ENCODE measurements around the gene MAPK8IP3. TPM values are rescaled to one million over a fixed set of nuclear protein-coding genes. Genes with fewer than 3 reads are reported as not detected.

MAPK8IP3 gene
- total and polyA plus RNA-seq, 8 donors: 25.5 to 244 (median 50.3) TPM

- H3K27ac ChIP-seq: no peak overlapping the region
- TF ChIP-seq, protein P1, sequence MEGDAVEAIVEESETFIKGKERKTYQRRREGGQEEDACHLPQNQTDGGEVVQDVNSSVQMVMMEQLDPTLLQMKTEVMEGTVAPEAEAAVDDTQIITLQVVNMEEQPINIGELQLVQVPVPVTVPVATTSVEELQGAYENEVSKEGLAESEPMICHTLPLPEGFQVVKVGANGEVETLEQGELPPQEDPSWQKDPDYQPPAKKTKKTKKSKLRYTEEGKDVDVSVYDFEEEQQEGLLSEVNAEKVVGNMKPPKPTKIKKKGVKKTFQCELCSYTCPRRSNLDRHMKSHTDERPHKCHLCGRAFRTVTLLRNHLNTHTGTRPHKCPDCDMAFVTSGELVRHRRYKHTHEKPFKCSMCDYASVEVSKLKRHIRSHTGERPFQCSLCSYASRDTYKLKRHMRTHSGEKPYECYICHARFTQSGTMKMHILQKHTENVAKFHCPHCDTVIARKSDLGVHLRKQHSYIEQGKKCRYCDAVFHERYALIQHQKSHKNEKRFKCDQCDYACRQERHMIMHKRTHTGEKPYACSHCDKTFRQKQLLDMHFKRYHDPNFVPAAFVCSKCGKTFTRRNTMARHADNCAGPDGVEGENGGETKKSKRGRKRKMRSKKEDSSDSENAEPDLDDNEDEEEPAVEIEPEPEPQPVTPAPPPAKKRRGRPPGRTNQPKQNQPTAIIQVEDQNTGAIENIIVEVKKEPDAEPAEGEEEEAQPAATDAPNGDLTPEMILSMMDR (IDR thresholded peaks at IDR 0.05): no peak
- no peak overlapping the region for H3K4me3 ChIP-seq
- no peak for DNase-seq
- no peaks in the 10 kb centered on the region for H3K9me3 ChIP-seq
- no peaks in the 10 kb centered on the region for H3K36me3 ChIP-seq
- no peak for FAIRE-seq
- H3K27me3 ChIP-seq: no peaks in the 10 kb centered on the region
- intact Hi-C loops (cut with DNase I): no loop called here
- ATAC-seq: no peak
- H3K4me1 ChIP-seq: peaks cover 0 to 12% (median 7%) of the 10 kb centered on the region in 3 donors
- 58 to 75% methylated on average over 13 of the region's 13 CpGs for WGBS, 2 donors
Observed at GRCh38 chr16:1708768-1709180, 2.8 kb downstream of the MAPK8IP3 start.

GRCh38 chr16:1709356-1709755, 3.4 kb downstream of the MAPK8IP3 start:
- no peak for DNase-seq
- no peak overlapping the region for H3K4me3 ChIP-seq
- TF ChIP-seq, protein P1 (IDR thresholded peaks at IDR 0.05): no peak
- intact Hi-C loops (cut with DNase I): no loop called here
- no peaks in the 10 kb centered on the region for H3K27me3 ChIP-seq
- ATAC-seq: no peak
- H3K4me1 ChIP-seq: peaks cover 0 to 12% (median 7%) of the 10 kb centered on the region in 3 donors
- H3K36me3 ChIP-seq: no peaks in the 10 kb centered on the region
- H3K27ac ChIP-seq: no peak overlapping the region
- no peak for FAIRE-seq
- H3K9me3 ChIP-seq: no peaks in the 10 kb centered on the region
- WGBS, 2 donors: 80 to 84% methylated on average over 15 of the region's 15 CpGs

GRCh38 chr16:1710811-1711507, 5.0 kb downstream of the MAPK8IP3 start:
- H3K27me3 ChIP-seq: no peaks in the 10 kb centered on the region
- no peak for FAIRE-seq
- TF ChIP-seq, protein P1 (IDR thresholded peaks at IDR 0.05): no peak
- WGBS, 2 donors: 79 to 83% methylated on average over 17 of the region's 17 CpGs
- intact Hi-C loops (cut with DNase I): no loop called here
- DNase-seq: no peak
- H3K4me1 ChIP-seq: peaks cover 0 to 12% (median 7%) of the 10 kb centered on the region in 3 donors
- H3K36me3 ChIP-seq: no peaks in the 10 kb centered on the region
- no peak for ATAC-seq
- no peaks in the 10 kb centered on the region for H3K9me3 ChIP-seq
- no peak overlapping the region for H3K4me3 ChIP-seq
- no peak overlapping the region for H3K27ac ChIP-seq

DNA sequence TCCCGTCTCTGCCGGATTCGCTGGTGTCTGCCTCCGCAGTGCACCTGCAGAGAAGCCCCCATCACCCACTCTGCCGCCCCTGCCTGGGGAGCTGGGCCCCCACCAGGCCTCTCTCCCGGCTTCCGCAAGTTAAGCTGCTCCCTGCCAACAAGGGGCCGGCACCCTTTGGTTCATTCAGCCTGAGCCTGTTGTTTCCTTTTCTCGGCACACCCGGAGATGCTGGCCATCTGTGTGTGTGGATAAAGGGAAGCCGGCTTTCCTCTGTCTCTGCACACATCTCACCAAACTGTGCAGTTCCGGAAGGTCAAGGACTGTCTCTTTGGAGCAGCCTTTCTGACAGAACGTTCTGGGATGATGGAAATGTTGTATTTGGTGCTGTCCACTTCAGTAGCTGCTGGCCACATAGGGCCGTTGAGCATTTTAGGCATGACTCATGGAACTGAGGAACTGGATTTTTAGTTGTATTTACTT, 6.8 kb downstream of the MAPK8IP3 start:
- 81 to 82% methylated on average over 14 of the region's 14 CpGs for WGBS, 2 donors
- H3K36me3 ChIP-seq: no peaks in the 10 kb centered on the region
- DNase-seq (no peak), FAIRE-seq (no peak), ATAC-seq (no peak)
- H3K27me3 ChIP-seq: no peaks in the 10 kb centered on the region
- TF ChIP-seq, protein P1 (IDR thresholded peaks at IDR 0.05): no peak
- peaks cover 0 to 6% (median 4%) of the 10 kb centered on the region in 3 donors for H3K4me1 ChIP-seq
- no peak overlapping the region for H3K4me3 ChIP-seq
- intact Hi-C loops (cut with DNase I): no loop called here
- H3K27ac ChIP-seq: no peak overlapping the region
- no peaks in the 10 kb centered on the region for H3K9me3 ChIP-seq

GRCh38 chr16:1713331-1713730, 7.3 kb downstream of the MAPK8IP3 start:
- TF ChIP-seq, protein P1 (IDR thresholded peaks at IDR 0.05): no peak
- no peak overlapping the region for H3K4me3 ChIP-seq
- 85 to 88% methylated on average over 7 of the region's 7 CpGs for WGBS, 2 donors
- peaks cover 0 to 1% (median 0%) of the 10 kb centered on the region in 3 donors for H3K4me1 ChIP-seq
- ATAC-seq: no peak
- H3K27ac ChIP-seq: no peak overlapping the region
- no peaks in the 10 kb centered on the region for H3K27me3 ChIP-seq
- no peak for FAIRE-seq
- intact Hi-C loops (cut with DNase I): no loop called here
- no peaks in the 10 kb centered on the region for H3K9me3 ChIP-seq
- no peak for DNase-seq
- no peaks in the 10 kb centered on the region for H3K36me3 ChIP-seq
